ENCODE results near the gene IL9. TPM values are rescaled to one million over a fixed set of nuclear protein-coding genes. Genes with fewer than 3 reads are reported as not detected.

Gene IL9
- total RNA-seq, 1 donor from 2014 or later, result not detected

DNA sequence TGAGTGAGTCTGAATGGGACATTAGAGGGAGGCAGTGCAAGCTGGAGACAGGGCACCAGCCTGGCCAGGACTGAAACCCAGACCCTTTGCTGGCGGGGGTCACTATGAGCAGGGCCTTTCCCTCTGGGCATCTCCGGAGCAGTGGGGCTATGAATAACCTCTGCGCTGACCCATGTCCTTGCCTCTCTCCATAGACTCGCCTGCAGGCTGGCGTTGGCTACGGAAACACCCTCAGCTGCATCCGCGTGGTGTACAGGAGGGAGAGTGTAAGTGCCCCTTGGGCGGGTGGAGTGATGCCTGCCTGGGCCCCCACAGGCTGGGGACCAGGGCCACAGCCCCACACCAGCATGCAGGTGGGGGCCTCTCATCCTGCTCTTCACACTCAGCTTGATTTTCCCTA, 45.4 kb downstream of the IL9 start:
- intact Hi-C loops (cut with DNase I), result no loop called here
- no peak for ATAC-seq
- no peak for DNase-seq (ENCODE audit: low spot score)

DNA sequence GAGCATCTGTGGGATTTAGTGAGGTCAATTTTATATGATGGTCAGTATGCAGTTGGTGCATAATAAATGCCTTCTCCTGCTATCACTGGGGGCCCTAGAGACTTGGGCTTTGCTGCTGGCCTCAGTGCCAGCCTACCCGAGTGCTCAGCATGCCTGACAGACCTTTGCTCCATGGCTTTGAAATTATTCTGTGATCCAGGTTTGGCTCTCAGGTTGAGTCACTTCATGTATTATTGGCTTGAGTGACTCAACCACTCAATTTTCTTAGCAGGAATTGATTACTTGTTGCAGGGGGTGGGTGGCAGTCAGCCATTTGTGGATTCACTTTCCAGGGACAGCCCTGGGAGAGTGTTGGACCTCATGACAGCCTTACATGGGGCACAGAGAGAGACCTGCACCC, 47.7 kb downstream of the IL9 start:
- intact Hi-C loops (cut with DNase I), result no loop called here
- DNase-seq (ENCODE audit: low spot score) (no peak), ATAC-seq (no peak)

DNA sequence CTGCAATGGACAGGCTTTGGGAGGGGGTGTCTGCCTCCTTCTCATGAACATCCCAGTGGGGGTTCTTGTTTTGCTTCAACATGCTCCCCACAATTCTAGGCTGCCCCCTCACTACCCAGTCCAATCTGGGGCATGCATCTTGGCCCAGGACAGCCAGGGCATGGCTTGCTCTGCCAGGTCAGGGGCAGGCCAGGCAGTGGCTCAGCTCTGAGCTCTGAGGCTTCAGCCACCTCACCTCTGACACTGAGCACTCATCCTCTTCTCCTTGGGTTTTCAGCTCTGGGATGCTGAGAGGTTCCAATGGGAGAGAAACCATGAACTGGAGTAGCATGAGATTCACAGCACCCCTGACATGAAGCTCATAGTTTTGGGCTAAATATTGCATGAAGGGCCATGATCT, 49.3 kb downstream of the IL9 start:
- intact Hi-C loops (cut with DNase I), result no loop called here
- no peak for ATAC-seq
- DNase-seq (ENCODE audit: low spot score), result no peak

DNA sequence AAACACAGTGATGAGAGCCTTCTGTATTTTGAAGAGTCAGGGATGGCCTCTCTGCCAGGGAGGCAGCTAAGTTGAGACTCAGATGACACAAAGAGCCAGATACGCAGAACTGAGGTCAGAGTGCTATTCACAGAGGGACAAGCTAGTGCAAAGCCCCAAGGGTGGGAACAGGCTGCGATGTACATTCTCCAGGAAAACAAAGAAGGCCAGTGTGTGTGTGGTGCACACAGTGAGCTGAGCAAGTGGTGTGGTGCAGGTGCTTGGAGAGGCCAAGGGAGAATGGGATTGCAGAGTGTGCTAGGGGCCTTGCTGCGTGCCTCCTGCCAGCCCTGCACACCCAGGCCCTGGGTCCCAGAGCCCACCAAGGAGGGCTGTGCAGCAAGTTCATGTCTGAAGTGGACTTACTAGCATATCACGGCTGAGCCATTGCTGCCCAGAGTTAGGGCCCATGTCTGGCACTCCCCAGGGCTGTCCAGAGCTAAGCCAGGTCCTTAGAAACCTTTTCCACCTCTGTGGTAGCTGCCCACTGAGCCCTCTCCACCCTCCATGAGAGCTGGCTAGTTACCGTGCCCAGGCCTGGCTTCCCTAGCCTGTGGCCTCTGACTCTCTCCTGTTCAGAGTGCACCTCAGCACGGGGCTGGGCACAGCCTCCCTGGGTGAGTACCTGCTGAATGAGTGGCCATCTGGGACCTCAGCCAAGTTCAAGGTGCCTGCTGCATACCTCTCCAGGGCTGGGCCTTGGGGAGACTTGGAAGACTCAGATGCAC, 51.9 kb downstream of the IL9 start:
- intact Hi-C loops (cut with DNase I), result no loop called here
- DNase-seq (ENCODE audit: low spot score) (no peak), ATAC-seq (peak; percentile 73)

DNA sequence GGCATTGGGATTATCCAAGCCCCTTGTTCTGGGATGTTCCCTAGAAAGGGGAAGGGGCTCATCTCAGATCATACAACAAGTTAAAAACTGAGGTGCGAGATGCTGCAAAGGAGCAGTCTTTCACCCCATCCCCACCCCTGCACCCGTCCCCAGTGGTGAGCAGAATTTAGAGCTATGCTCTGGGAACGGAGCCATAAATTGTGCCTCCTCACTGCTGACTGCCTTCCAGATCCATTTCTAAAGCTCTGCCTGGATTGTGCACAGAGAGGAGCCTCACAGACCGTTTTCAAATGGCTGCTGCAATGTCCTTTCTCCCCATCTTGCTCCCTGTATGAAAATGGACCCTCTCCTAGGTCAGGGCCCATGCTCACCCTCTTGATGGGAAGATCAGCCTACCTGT, 52.9 kb downstream of the IL9 start:
- ATAC-seq (peak; percentile 53), DNase-seq (ENCODE audit: low spot score) (no peak)
- intact Hi-C loops (cut with DNase I), result no loop called here

Other genes starting within 250 kb of the IL9 start
- 59.3 TPM for gene SLC25A48, start 61.2 kb downstream of the IL9 start, total RNA-seq
- not detected for gene LECT2, start 59.1 kb upstream of the IL9 start, total RNA-seq
- 232 TPM for gene TGFBI, start 133.1 kb upstream of the IL9 start, total RNA-seq
- 114 TPM for gene SMAD5, start 237.0 kb upstream of the IL9 start, total RNA-seq

Measured in sciatic nerve (tissue), 2 donors.